HG02623 (cell line): ENCODE measurements around the gene PCID2.

Experiments used
- ATAC-seq: cut with Tn5 transposase; IDR thresholded peaks from one replicate; pipeline ENCODE4 v1.9.1; 2021; ENCODE audit warnings: moderate library complexity; ENCODE audit not compliant: unreplicated experiment

The PCID2 gene

GRCh38 chr13:113135281-113135760 lies 73.1 kb downstream of the PCID2 start:
- ATAC-seq: no peak

DNA sequence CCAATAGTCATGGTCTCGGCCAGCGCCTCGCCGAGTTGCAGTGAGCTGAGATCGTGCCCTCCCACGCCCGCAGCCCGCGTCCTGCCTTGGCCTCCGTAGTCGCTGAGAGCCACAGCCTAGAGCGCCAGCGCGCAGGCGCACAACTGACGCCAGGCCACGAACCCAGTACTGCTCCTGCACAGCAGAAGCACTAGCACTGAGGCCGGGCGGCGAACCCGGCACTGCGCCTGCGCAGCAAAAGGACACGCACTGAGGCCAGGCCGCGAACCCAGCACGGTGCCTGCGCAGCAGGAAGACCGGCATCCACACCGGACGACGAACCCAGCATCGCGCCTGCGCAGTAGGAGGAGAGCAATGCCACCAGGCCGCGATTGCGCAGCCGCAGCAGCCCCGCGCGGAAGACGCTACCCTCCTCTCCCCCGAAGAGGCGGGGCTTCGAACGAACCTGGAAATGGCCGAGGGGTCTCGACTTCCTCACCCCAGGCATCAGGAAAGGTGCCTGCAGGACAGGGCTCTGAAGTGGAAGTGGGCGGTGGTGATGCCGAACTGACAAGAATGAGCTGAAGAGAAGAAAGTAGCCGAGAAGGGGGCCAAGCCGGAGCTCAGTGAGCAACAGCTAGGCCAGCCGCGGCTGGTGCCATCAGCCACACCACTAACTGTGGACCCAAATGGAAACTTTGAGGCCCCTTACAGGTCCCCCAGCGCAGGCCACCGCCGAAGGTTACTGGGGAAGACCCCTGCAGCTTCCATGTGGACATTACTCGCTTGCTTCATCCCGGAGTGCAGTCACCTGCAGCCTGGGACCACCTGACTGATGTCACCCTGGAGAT lies 78.3 kb downstream of the PCID2 start:
- no peak for ATAC-seq

DNA sequence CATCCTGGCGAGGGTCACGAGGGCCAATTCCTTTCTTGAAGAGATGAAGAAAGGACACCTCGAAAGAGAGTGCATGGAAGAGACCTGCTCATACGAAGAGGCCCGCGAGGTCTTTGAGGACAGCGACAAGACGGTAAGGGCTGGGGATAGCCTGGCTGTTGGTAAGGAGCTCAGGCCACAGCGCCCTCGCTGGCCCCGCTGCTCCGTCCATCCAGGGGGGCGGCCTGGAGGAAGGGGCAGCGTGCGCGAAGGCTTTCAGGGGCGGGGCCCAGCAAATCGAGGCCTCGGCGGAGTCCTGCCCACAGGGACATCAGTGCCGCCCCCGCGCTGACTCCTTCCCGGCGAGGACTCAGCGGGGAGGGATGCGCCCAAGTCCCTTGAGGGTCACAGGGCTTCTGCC lies 79.0 kb downstream of the PCID2 start:
- no peak for ATAC-seq
